Neutrophil (primary cell): ENCODE measurements around the gene SLC6A1.

Experiments used
- H3K27ac ChIP-seq: fragments of 200-600 bp; sonication (generic); 2 replicates; pipeline ENCODE4 v1.5.1; 2016; ENCODE audit warnings: mild to moderate bottlenecking, moderate library complexity
- H3K27me3 ChIP-seq: fragments of 200-600 bp; sonication (generic); 2 replicates; pipeline ENCODE4 v1.6.0; 2016; ENCODE audit warnings: mild to moderate bottlenecking
- H3K36me3 ChIP-seq: fragments of 200-600 bp; sonication (generic); 2 replicates; pipeline ENCODE4 v1.5.1; 2017
- H3K4me1 ChIP-seq, 2 experiments: fragments of 200-600 bp in 1 of 2; sonication (generic) in 1 of 2; 1 replicate in 1 of 2; 2 replicates in 1 of 2; pipeline versions ENCODE4 v1.5.1 to v1.6.1; 2013 to 2016; ENCODE audit warnings: low read depth in 1 of 2, low read length in 1 of 2, mild to moderate bottlenecking in 1 of 2, moderate library complexity in 1 of 2; ENCODE audit not compliant: control insufficient read depth in 1 of 2, insufficient read depth in 1 of 2
- H3K4me3 ChIP-seq, 2 experiments: fragments of 200-600 bp in 1 of 2; sonication (generic) in 1 of 2; 1 replicate in 1 of 2; 2 replicates in 1 of 2; pipeline ENCODE4 v1.5.1; 2013 to 2016; ENCODE audit warnings: low read depth in 1 of 2, low read length in 1 of 2, mild to moderate bottlenecking in 1 of 2, moderate library complexity in 1 of 2
- H3K9me3 ChIP-seq: fragments of 200-600 bp; sonication (generic); 2 replicates; pipeline ENCODE4 v1.5.1; 2016
- CTCF ChIP-seq: fragments of 200-600 bp; sonication (generic); IDR thresholded peaks from 2 replicates; pipeline ENCODE4 v1.5.1; 2016; ENCODE audit warnings: antibody characterized with exemption

SLC6A1 gene

GRCh38 chr3:11076711-11077110 lies 84.2 kb downstream of the SLC6A1 start:
- H3K36me3 ChIP-seq, result no peaks in the 10 kb centered on the region
- H3K9me3 ChIP-seq, result no peaks in the 10 kb centered on the region
- H3K27me3 ChIP-seq, result no peaks in the 10 kb centered on the region
- H3K4me1 ChIP-seq, result peaks cover 33 to 45% of the 10 kb centered on the region in 2 experiments
- no peak for TF ChIP-seq CTCF
- H3K4me3 ChIP-seq, result no peak overlapping the region
- peak overlapping the region; percentile 71 for H3K27ac ChIP-seq

- Histone ChIP-seq H3K36me3 (no peaks in the 10 kb centered on the region), H3K4me3 (no peak overlapping the region), H3K9me3 (no peaks in the 10 kb centered on the region), H3K27ac (peak overlapping the region; percentile 71), H3K4me1 (peaks cover 33 to 45% of the 10 kb centered on the region in 2 experiments), H3K27me3 (no peaks in the 10 kb centered on the region)
- no peak for TF ChIP-seq CTCF
Measured at GRCh38 chr3:11077466-11077865, 84.9 kb downstream of the SLC6A1 start.

- peak overlapping the region; percentile 71 for H3K27ac ChIP-seq
- peaks cover 33 to 40% of the 10 kb centered on the region in 2 experiments for H3K4me1 ChIP-seq
- H3K4me3 ChIP-seq, result no peak overlapping the region
- no peaks in the 10 kb centered on the region for H3K27me3 ChIP-seq
- no peaks in the 10 kb centered on the region for H3K9me3 ChIP-seq
- no peaks in the 10 kb centered on the region for H3K36me3 ChIP-seq
- TF ChIP-seq CTCF, result no peak
Measured at GRCh38 chr3:11078826-11079515, 86.4 kb downstream of the SLC6A1 start.

GRCh38 chr3:11080492-11080891 lies 87.9 kb downstream of the SLC6A1 start:
- Histone ChIP-seq H3K36me3 (no peaks in the 10 kb centered on the region), H3K27me3 (no peaks in the 10 kb centered on the region), H3K27ac (no peak overlapping the region), H3K9me3 (no peaks in the 10 kb centered on the region), H3K4me3 (no peak overlapping the region), H3K4me1 (peaks cover 33 to 36% of the 10 kb centered on the region in 2 experiments)
- no peak for TF ChIP-seq CTCF

GRCh38 chr3:11084098-11084497 lies 91.5 kb downstream of the SLC6A1 start:
- H3K27me3 ChIP-seq, result no peaks in the 10 kb centered on the region
- H3K36me3 ChIP-seq, result no peaks in the 10 kb centered on the region
- H3K9me3 ChIP-seq, result no peaks in the 10 kb centered on the region
- no peak overlapping the region for H3K27ac ChIP-seq
- no peak for TF ChIP-seq CTCF
- peaks cover 6 to 9% of the 10 kb centered on the region in 2 experiments for H3K4me1 ChIP-seq
- H3K4me3 ChIP-seq, result no peak overlapping the region
